Smooth muscle cell (in vitro differentiated cells): ENCODE measurements around the gene SEMA3B. TPM values are rescaled to one million over a fixed set of nuclear protein-coding genes. Genes with fewer than 3 reads are reported as not detected.

Source experiments
- DNase-seq: peaks from one replicate; lab custom pipeline; 2025; ENCODE audit not compliant: unreplicated experiment; lab: John Stamatoyannopoulos, UW
- H2AFZ ChIP-seq: fragments of 200-600 bp; sonication (generic); 2 replicates; pipeline ENCODE4 v1.6.0; 2016; ENCODE audit warnings: antibody characterized with exemption, low read depth, mild to moderate bottlenecking
- H3F3A ChIP-seq: fragments of 200-600 bp; sonication (generic); 2 replicates; pipeline ENCODE4 v1.6.0; 2017; ENCODE audit warnings: antibody characterized with exemption, low read depth
- H3K27ac ChIP-seq: fragments of 200-600 bp; sonication (generic); 2 replicates; pipeline ENCODE4 v1.5.1; 2016; ENCODE audit warnings: low read depth, mild to moderate bottlenecking
- H3K27me3 ChIP-seq: fragments of 200-600 bp; sonication (generic); 2 replicates; pipeline ENCODE4 v1.6.1; 2016; ENCODE audit warnings: low read depth, mild to moderate bottlenecking
- H3K36me3 ChIP-seq: fragments of 200-600 bp; sonication (generic); 2 replicates; pipeline ENCODE4 v1.5.1; 2016; ENCODE audit warnings: low read depth
- H3K4me1 ChIP-seq: fragments of 200-600 bp; sonication (generic); 2 replicates; pipeline ENCODE4 v1.5.1; 2016; ENCODE audit warnings: low read depth
- H3K4me2 ChIP-seq: fragments of 200-600 bp; sonication (generic); 2 replicates; pipeline ENCODE4 v1.6.0; 2016; ENCODE audit warnings: mild to moderate bottlenecking
- H3K4me3 ChIP-seq: fragments of 200-600 bp; sonication (generic); 2 replicates; pipeline ENCODE4 v1.5.1; 2016; ENCODE audit warnings: mild to moderate bottlenecking
- H3K79me2 ChIP-seq: fragments of 200-600 bp; sonication (generic); 2 replicates; pipeline ENCODE4 v1.6.0; 2016; ENCODE audit warnings: low read depth, mild to moderate bottlenecking
- H3K9ac ChIP-seq: fragments of 200-600 bp; sonication (generic); 2 replicates; pipeline ENCODE4 v1.6.0; 2016; ENCODE audit warnings: low read depth
- H3K9me3 ChIP-seq: fragments of 200-600 bp; sonication (generic); replicated peaks from 2 replicates; pipeline ENCODE4 v1.5.1; 2016; ENCODE audit warnings: low read depth
- H4K20me1 ChIP-seq: fragments of 200-600 bp; sonication (generic); 2 replicates; pipeline ENCODE4 v1.6.0; 2016; ENCODE audit warnings: low read depth
- CTCF ChIP-seq: fragments of 200-600 bp; sonication (generic); IDR thresholded peaks from 2 replicates; pipeline ENCODE4 v1.5.1; 2017; ENCODE audit warnings: borderline replicate concordance, mild to moderate bottlenecking, antibody characterized with exemption; ENCODE audit not compliant: insufficient read depth, poor library complexity, severe bottlenecking
- WGBS: methylation state at CpG from one replicate; pipeline ENCODE4 v1.1.7; 2016; ENCODE audit warnings: low lambda C conversion rate; 5-methylcytosine and 5-hydroxymethylcytosine counted together
- polyA plus RNA-seq: library from polyadenylated mRNA; unstranded; fragments of >200 nt; fragmentation: Nextera tagmentation; extraction: Ambion mirVana; gene quantifications from 2 replicates; pipeline ENCODE4 v1.2.1, GENCODE V29; 2016
- total RNA-seq: library from RNA; depleted of rRNA; stranded (reverse); fragments of >200 nt; gene quantifications from 2 replicates; pipeline ENCODE4 v1.2.3, GENCODE V29; 2014

The SEMA3B gene
- total and polyA plus RNA-seq, 2 experiments from 2014 or later, result 26.3 to 48.3 TPM

DNA sequence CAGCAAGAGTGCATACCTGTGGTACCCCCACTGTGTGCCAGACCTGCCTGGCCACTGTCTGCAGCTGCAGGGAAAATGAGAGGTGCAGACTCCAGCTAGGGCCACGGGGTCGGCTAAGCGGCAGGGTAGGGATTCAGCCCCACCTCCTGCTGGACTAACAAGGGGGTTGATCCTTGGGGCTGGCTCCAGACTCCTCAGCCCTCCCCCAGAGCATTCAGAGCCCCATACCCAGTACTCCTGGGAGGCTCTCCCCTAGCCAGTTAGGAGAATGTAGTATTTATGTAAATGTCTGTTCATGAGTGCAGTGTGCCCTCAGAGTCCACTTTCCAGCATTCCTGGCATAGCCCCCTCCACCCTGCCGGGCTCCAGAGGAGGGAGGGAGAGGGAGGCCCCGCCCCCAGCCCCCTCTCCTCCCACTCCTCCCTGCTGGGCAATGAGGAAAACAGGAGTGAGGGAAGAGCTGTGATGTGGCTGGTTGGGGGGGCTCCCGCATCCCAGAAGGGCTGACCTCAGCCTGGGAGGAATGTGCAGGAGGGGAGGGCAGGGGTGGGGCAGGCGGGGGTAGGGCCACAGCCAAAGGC lies 4.5 kb upstream of the SEMA3B start:
- no peaks in the 10 kb centered on the region for H3K9me3 ChIP-seq
- peak overlapping the region; percentile 1 for H3K4me3 ChIP-seq
- H3F3A ChIP-seq, result peaks cover 25% of the 10 kb centered on the region
- H3K9ac ChIP-seq, result no peak overlapping the region
- H2AFZ ChIP-seq, result no peak overlapping the region
- peak overlapping the region; percentile 59 for H3K4me2 ChIP-seq
- H3K36me3 ChIP-seq, result no peaks in the 10 kb centered on the region
- no peaks in the 10 kb centered on the region for H3K79me2 ChIP-seq
- no peaks in the 10 kb centered on the region for H3K27me3 ChIP-seq
- DNase-seq, result peak; percentile 50
- no peak for TF ChIP-seq CTCF
- WGBS, result 3% methylated on average over 4 of the region's 7 CpGs
- H3K27ac ChIP-seq, result peak overlapping the region; percentile 75
- H3K4me1 ChIP-seq, result peaks cover 61% of the 10 kb centered on the region
- H4K20me1 ChIP-seq, result no peaks in the 10 kb centered on the region

DNA sequence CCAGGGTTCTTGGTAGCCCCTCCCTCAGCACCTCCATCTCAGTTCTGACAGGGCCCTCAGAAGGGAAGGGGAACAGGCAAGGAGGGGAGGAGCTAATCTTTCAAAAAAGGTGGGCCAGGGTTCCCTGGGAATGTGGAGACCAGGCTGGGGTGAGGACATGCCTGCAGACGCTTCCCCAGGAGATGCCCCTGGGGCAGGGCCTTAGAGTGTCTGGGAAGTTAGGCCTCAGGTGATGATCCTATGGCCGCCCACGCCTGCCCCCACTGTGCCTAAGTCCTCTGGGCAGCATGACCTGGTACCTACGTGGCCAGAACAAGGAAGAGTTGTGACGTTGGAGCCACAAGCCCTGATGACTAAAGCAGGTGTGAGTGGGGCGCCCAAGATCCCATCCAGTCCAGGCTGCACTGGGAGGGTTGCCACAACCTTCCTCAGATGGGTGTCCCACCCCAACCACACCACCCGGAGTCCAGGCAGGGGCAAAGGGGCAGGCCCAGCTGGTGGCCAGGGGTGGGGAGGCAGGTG lies 3.9 kb upstream of the SEMA3B start:
- H3K36me3 ChIP-seq, result no peaks in the 10 kb centered on the region
- H3K27me3 ChIP-seq, result no peaks in the 10 kb centered on the region
- no peak overlapping the region for H2AFZ ChIP-seq
- peaks cover 25% of the 10 kb centered on the region for H3F3A ChIP-seq
- peak overlapping the region; percentile 75 for H3K27ac ChIP-seq
- H3K4me3 ChIP-seq, result no peak overlapping the region
- H3K9ac ChIP-seq, result peak overlapping the region; percentile 15
- H3K9me3 ChIP-seq, result no peaks in the 10 kb centered on the region
- TF ChIP-seq CTCF, result no peak
- DNase-seq, result no peak
- peak overlapping the region; percentile 2 for H3K4me2 ChIP-seq
- peaks cover 64% of the 10 kb centered on the region for H3K4me1 ChIP-seq
- H3K79me2 ChIP-seq, result no peaks in the 10 kb centered on the region
- 43% methylated on average over 7 of the region's 7 CpGs for WGBS
- no peaks in the 10 kb centered on the region for H4K20me1 ChIP-seq

DNA sequence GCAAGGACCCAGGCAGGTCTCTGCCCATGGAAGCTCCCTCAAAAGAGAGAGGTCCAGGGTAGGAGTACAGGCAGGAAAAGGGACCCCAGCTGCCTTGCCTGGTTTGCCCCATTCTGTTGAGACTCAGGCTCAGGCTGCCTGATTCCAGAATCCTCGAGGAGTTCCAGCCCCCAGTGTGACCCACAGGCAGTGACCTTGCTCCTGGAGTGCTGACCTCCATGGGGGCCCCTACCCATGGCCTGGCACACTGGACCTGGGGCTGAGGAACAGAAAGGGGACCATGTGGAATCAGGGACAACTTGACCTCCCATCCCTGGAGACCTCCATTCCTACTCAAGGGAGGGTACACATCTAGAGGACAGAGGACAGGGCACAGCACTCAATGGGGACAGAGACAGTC lies 3.4 kb upstream of the SEMA3B start:
- 91% methylated on average over 1 of the region's 1 CpG for WGBS
- Histone ChIP-seq H3K9ac (peak overlapping the region; percentile 15), H3K9me3 (no peaks in the 10 kb centered on the region), H3K36me3 (no peaks in the 10 kb centered on the region), H3K4me1 (peaks cover 60% of the 10 kb centered on the region), H2AFZ (no peak overlapping the region), H3K79me2 (no peaks in the 10 kb centered on the region), H4K20me1 (no peaks in the 10 kb centered on the region), H3K4me3 (no peak overlapping the region), H3K4me2 (peak overlapping the region; percentile 2), H3F3A (peaks cover 25% of the 10 kb centered on the region), H3K27me3 (no peaks in the 10 kb centered on the region), H3K27ac (peak overlapping the region; percentile 75)
- no peak for DNase-seq
- TF ChIP-seq CTCF, result no peak

GRCh38 chr3:50266017-50266416 lies 2.9 kb upstream of the SEMA3B start:
- Histone ChIP-seq H3K27me3 (no peaks in the 10 kb centered on the region), H3K4me2 (peak overlapping the region; percentile 94), H3K9ac (peak overlapping the region; percentile 63), H3K4me1 (peaks cover 55% of the 10 kb centered on the region), H2AFZ (no peak overlapping the region), H3K79me2 (no peaks in the 10 kb centered on the region), H4K20me1 (no peaks in the 10 kb centered on the region), H3K4me3 (no peak overlapping the region), H3K36me3 (no peaks in the 10 kb centered on the region), H3K27ac (peak overlapping the region; percentile 75), H3F3A (peaks cover 25% of the 10 kb centered on the region), H3K9me3 (no peaks in the 10 kb centered on the region)
- WGBS, result 94% methylated on average over 6 of the region's 6 CpGs
- TF ChIP-seq CTCF, result no peak
- DNase-seq, result no peak
